GM12874 (cell line): ENCODE results near the gene SMC2.

Source experiments
- CTCF ChIP-seq: IDR thresholded peaks from 2 replicates; pipeline ENCODE4 v1.5.1; 2011; ENCODE audit warnings: low read depth, mild to moderate bottlenecking, control low read depth, low read length, moderate library complexity; ENCODE audit not compliant: insufficient read depth

The SMC2 gene

GRCh38 chr9:104142799-104143549 is 48.9 kb downstream of the SMC2 start:
- no peak for TF ChIP-seq CTCF

GRCh38 chr9:104143550-104143910 is 49.4 kb downstream of the SMC2 start:
- no peak for TF ChIP-seq CTCF

GRCh38 chr9:104144336-104144735 is 50.2 kb downstream of the SMC2 start:
- no peak for TF ChIP-seq CTCF

GRCh38 chr9:104173067-104173466 is 79.0 kb downstream of the SMC2 start:
- no peak for TF ChIP-seq CTCF

GRCh38 chr9:104177003-104177611 is 83.0 kb downstream of the SMC2 start:
- peak; percentile 42; the same call in 1 of the 2 replicates for TF ChIP-seq CTCF

- no peak for TF ChIP-seq CTCF
These were observed 83.6 kb downstream of the SMC2 start for GRCh38 chr9:104177676-104178075.
